Activated CD8-positive, alpha-beta T cell treated with anti-CD3 and anti-CD28 coated beads for 36 hours (primary cell): Measurements from ENCODE around the gene ANKRD40. TPM values are rescaled to one million over a fixed set of nuclear protein-coding genes. Genes with fewer than 3 reads are reported as not detected.
A peak's percentile ranks its signal among the peaks of the same experiment; 100 is the strongest.
"Not testable (repeated sequence)": the region's sequence is repeated elsewhere in the genome, so short reads cannot be mapped to it uniquely, and the experiment has no call there.

ENCODE experiments used
- ATAC-seq: fragments of 200-7000 bp; cut with Tn5 transposase; one replicate; pipeline ENCODE4 v1.10.0; 2021; ENCODE audit warnings: mild to moderate bottlenecking, moderate library complexity
- CTCF ChIA-PET: fragments of 350-600 bp; sonication (Branson Sonifier 250); formaldehyde crosslinking; loops from one replicate; lab custom pipeline; 2021; ENCODE audit warnings: antibody characterized with exemption; lab: Charles Lee
- POLR2A ChIA-PET: fragments of 350-600 bp; sonication (Branson Sonifier 250); formaldehyde crosslinking; loops from one replicate; lab custom pipeline; 2021; ENCODE audit warnings: antibody characterized with exemption; lab: Charles Lee
- DNase-seq: peaks from one replicate; pipeline ENCODE4 v3.0.0-alpha.2; 2020
- H3K27ac Mint-ChIP-seq: one replicate; pipeline ENCODE4 v1.8.0; 2021; ENCODE audit warnings: mild to moderate bottlenecking, mixed read lengths
- H3K27me3 Mint-ChIP-seq: one replicate; pipeline ENCODE4 v1.8.0; 2021; ENCODE audit warnings: mixed read lengths
- H3K36me3 Mint-ChIP-seq: one replicate; pipeline ENCODE4 v1.8.0; 2021; ENCODE audit warnings: low read depth, mixed read lengths
- H3K4me1 Mint-ChIP-seq: one replicate; pipeline ENCODE4 v1.8.0; 2021; ENCODE audit warnings: low read depth, mixed read lengths
- H3K4me3 Mint-ChIP-seq: one replicate; pipeline ENCODE4 v1.8.0; 2021; ENCODE audit warnings: mild to moderate bottlenecking, moderate library complexity, mixed read lengths
- H3K9me3 Mint-ChIP-seq: one replicate; pipeline ENCODE4 v1.8.0; 2021; ENCODE audit warnings: mixed read lengths
- intact Hi-C: fragments of 100-400 bp; cut with micrococcal nuclease; formaldehyde crosslinking; loops from one replicate; pipeline ENCODE4 v1.10.0; 2022
- total RNA-seq, 2 experiments: library from RNA; stranded (reverse); gene quantifications; one replicate each; pipeline ENCODE4 v1.2.3, GENCODE V29; 2021
- TF ChIP-seq, protein P1 (sequence below): fragments of 200-600 bp; IDR thresholded peaks from one replicate; pipeline ENCODE4 v1.8.0; 2022; ENCODE audit warnings: antibody characterized with exemption, mild to moderate bottlenecking

ANKRD40 gene
- total RNA-seq, 2 experiments from 2014 or later, result 26.3 to 27.3 TPM

DNA sequence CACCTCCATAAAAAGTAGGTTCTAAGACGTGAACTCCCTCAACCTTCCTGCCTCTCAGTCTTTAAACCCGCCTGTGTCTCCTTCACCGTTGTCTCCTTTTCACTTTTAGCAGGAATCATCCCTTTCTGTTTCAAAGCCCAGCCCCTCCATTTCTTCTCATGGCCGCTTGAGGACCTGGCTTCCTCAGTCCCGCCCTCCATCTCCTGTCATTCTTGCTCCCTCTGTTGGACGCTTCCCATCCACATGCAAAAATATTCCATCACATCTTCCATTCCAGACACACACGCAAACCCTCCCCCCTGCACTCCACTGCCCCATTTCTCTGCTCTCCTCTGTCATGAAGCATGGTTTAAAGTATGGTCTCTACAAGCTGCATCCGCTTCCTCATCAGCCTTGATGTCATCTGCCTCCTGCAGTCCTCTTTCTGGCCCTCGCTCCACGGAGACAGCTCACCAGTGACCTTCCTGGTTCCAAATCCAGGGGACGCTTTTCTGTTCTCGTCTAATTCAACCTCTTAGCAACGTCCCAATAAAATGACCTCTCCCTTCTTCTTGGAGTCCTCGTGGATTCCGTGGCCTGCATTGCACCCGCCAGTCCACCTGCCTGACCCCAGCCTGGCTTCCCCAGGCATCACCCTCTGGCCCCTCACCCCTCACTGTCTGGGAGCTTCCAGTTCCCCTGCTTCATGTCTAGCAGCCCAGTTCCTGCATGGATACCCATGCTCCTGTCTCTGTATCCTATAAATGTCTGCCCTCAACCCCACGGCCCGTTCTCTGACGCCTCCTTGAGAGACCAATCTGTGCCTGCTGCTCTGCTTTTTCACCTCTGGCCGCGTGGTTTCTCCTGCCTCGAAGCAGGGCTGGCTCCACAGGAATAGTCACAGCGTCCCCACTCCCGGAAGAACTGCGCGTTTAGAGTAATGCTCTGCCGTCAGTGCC, 26.2 kb downstream of the ANKRD40 start:
- CTCF ChIA-PET, result interaction anchor here (0.9 kb wide), 1 partner anchor 51 kb away, joined by 4 read pairs; no protein-coding TSS in a partner anchor
- TF ChIP-seq, protein P1, sequence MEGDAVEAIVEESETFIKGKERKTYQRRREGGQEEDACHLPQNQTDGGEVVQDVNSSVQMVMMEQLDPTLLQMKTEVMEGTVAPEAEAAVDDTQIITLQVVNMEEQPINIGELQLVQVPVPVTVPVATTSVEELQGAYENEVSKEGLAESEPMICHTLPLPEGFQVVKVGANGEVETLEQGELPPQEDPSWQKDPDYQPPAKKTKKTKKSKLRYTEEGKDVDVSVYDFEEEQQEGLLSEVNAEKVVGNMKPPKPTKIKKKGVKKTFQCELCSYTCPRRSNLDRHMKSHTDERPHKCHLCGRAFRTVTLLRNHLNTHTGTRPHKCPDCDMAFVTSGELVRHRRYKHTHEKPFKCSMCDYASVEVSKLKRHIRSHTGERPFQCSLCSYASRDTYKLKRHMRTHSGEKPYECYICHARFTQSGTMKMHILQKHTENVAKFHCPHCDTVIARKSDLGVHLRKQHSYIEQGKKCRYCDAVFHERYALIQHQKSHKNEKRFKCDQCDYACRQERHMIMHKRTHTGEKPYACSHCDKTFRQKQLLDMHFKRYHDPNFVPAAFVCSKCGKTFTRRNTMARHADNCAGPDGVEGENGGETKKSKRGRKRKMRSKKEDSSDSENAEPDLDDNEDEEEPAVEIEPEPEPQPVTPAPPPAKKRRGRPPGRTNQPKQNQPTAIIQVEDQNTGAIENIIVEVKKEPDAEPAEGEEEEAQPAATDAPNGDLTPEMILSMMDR, result peak; percentile 16
- Mint-ChIP-seq H3K36me3 (no peaks in the 10 kb centered on the region), H3K27ac (no peak overlapping the region), H3K4me1 (no peaks in the 10 kb centered on the region), H3K27me3 (peaks cover 8% of the 10 kb centered on the region), H3K9me3 (no peaks in the 10 kb centered on the region), H3K4me3 (no peak overlapping the region)
- POLR2A ChIA-PET, result interaction anchor here (0.9 kb wide), 1 partner anchor 10 kb away, joined by 3 read pairs; no protein-coding TSS in a partner anchor
- intact Hi-C loops, result no loop called here
- ATAC-seq (no peak), DNase-seq (no peak)

GRCh38 chr17:50680543-50681262, 27.0 kb downstream of the ANKRD40 start:
- POLR2A ChIA-PET, result interaction anchor here (0.9 kb wide), 1 partner anchor 10 kb away, joined by 3 read pairs; no protein-coding TSS in a partner anchor
- H3K27ac Mint-ChIP-seq, intact Hi-C loops: not testable (repeated sequence)

DNA sequence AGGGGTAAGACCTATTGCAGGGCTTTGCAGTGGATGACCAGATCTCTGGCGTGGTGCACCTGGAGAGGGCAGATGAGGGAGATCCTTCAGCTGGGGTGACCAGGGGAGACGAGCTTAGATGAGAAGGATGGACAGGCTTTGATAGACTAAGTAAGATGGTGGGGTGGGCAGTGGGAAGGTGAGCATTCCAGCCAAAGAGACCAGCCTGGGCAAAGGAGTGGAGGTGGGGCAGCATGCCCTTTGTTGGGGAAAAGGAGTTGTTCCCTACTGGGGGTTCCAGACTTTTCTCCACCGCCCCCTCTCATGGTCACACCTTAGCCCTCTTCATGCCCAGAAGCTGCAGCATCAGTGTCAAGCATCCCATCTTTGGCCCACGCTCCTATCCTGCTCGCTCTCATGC, 27.6 kb downstream of the ANKRD40 start:
- no peaks in the 10 kb centered on the region for H3K4me1 Mint-ChIP-seq
- H3K27ac Mint-ChIP-seq, result no peak overlapping the region
- CTCF ChIA-PET, result interaction anchor here (0.8 kb wide), 1 partner anchor 54 kb away, joined by 4 read pairs; no protein-coding TSS in a partner anchor
- no peak for DNase-seq
- no peak for ATAC-seq
- TF ChIP-seq, protein P1, result no peak
- no peaks in the 10 kb centered on the region for H3K36me3 Mint-ChIP-seq
- H3K4me3 Mint-ChIP-seq, result no peak overlapping the region
- H3K9me3 Mint-ChIP-seq, result no peaks in the 10 kb centered on the region
- intact Hi-C loops, result no loop called here
- POLR2A ChIA-PET, result interaction anchor here (0.9 kb wide), 1 partner anchor 11 kb away, joined by 3 read pairs; no protein-coding TSS in a partner anchor
- H3K27me3 Mint-ChIP-seq, result peaks cover 8% of the 10 kb centered on the region

More at GRCh38 chr17:50680543-50681262, 27.0 kb downstream of the ANKRD40 start:
- not testable (repeated sequence) for H3K4me1 Mint-ChIP-seq, DNase-seq, ATAC-seq, H3K4me3 Mint-ChIP-seq, H3K36me3 Mint-ChIP-seq, H3K27me3 Mint-ChIP-seq, H3K9me3 Mint-ChIP-seq
- CTCF ChIA-PET, result interaction anchor here (0.8 kb wide), 1 partner anchor 54 kb away, joined by 4 read pairs; no protein-coding TSS in a partner anchor

DNA sequence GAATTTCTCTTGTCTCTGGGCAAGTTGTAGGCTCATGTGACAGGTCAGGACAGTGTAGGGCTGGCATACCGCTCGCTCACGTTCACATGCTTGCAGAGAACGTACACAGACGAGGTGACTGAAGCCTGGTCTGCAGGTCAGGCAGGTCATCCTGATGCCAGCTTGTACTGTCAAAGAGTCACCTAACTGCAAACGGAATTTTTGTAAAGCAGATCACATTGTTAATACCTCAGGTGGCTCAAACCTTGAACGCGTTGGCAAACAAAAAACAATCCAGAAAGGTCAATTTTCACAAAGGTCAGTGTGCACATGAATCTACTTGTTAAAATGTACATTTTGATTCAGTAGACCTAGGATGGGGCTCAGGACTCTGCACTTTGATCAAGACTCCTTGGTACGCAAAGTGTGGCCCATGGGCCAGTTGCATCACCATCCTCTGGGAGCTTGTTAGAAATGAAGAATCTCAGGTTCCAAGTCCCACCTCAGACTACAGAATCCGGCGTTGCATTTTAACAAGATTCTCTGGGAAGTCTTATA, 28.6 kb downstream of the ANKRD40 start:
- CTCF ChIA-PET, result no interaction called here
- no peaks in the 10 kb centered on the region for H3K9me3 Mint-ChIP-seq
- POLR2A ChIA-PET, result interaction anchor here (0.6 kb wide), 1 partner anchor 56 kb away, joined by 3 read pairs; no protein-coding TSS in a partner anchor

More for the DNA sequence above, 28.6 kb downstream of the ANKRD40 start:
- Mint-ChIP-seq H3K4me3 (no peak overlapping the region), H3K36me3 (no peaks in the 10 kb centered on the region), H3K27me3 (peaks cover 8% of the 10 kb centered on the region), H3K4me1 (no peaks in the 10 kb centered on the region), H3K27ac (no peak overlapping the region)
- DNase-seq (no peak), ATAC-seq (no peak)
- TF ChIP-seq, protein P1, result no peak
- intact Hi-C loops, result no loop called here
